Natural killer cell (primary cell): ENCODE results near the gene SCD5. TPM values are rescaled to one million over a fixed set of nuclear protein-coding genes. Genes with fewer than 3 reads are reported as not detected.

Experiments
- ATAC-seq, 3 donors: fragments of 150-1000 bp in 2 of 3; fragments of 200-7000 bp in 1 of 3; cut with Tn5 transposase; 1 replicate in 1 of 3; 2 replicates in 2 of 3; pipeline ENCODE4 v1.10.0; 2021; ENCODE audit warnings: mild to moderate bottlenecking in 2 of 3, moderate library complexity in 2 of 3
- DNase-seq, 2 donors: peaks; one replicate each; pipeline versions ENCODE4 v3.0.0 to v3.0.0-alpha.2; 2013 to 2021; ENCODE audit warnings: mixed read lengths in 1 of 2
- H3K27ac ChIP-seq: one replicate; pipeline ENCODE4 v1.5.1; 2013; ENCODE audit warnings: mild to moderate bottlenecking, low read length
- H3K27me3 ChIP-seq: one replicate; pipeline ENCODE4 v1.6.1; 2013; ENCODE audit warnings: low read length; ENCODE audit not compliant: control insufficient read depth, insufficient read depth
- H3K36me3 ChIP-seq: one replicate; pipeline ENCODE4 v1.6.1; 2013; ENCODE audit warnings: low read length; ENCODE audit not compliant: control insufficient read depth, insufficient read depth
- H3K4me1 ChIP-seq: one replicate; pipeline ENCODE4 v1.6.1; 2013; ENCODE audit warnings: low read length; ENCODE audit not compliant: control insufficient read depth, insufficient read depth
- H3K4me3 ChIP-seq: one replicate; pipeline ENCODE4 v1.5.1; 2013; ENCODE audit warnings: low read length
- H3K9me3 ChIP-seq: one replicate; pipeline ENCODE4 v1.6.1; 2013; ENCODE audit warnings: low read length; ENCODE audit not compliant: control insufficient read depth, insufficient read depth
- H3K27ac Mint-ChIP-seq, 2 donors: one replicate each; pipeline ENCODE4 v1.8.0; 2022; ENCODE audit warnings: mild to moderate bottlenecking in 2 of 2, mixed read lengths in 2 of 2, moderate library complexity in 1 of 2
- H3K27me3 Mint-ChIP-seq, 2 donors: one replicate each; pipeline ENCODE4 v1.8.0; 2022; ENCODE audit warnings: low read depth in 2 of 2, mixed read lengths in 2 of 2
- H3K36me3 Mint-ChIP-seq: one replicate; pipeline ENCODE4 v1.8.0; 2022; ENCODE audit warnings: mixed read lengths
- H3K4me1 Mint-ChIP-seq, 2 donors: one replicate each; pipeline ENCODE4 v1.8.0; 2022; ENCODE audit warnings: mixed read lengths in 2 of 2
- H3K4me3 Mint-ChIP-seq: one replicate; pipeline ENCODE4 v1.8.0; 2022; ENCODE audit warnings: mild to moderate bottlenecking, moderate library complexity, mixed read lengths
- H3K9me3 Mint-ChIP-seq, 2 donors: one replicate each; pipeline ENCODE4 v1.8.0; 2022; ENCODE audit warnings: mixed read lengths in 2 of 2
- whole genome bisulfite sequencing: methylation state at CpG from one replicate; pipeline ENCODE4 v1.1.7; 2013; ENCODE audit warnings: missing lambda C conversion rate; ENCODE audit not compliant: insufficient coverage; 5-methylcytosine and 5-hydroxymethylcytosine counted together
- intact Hi-C: fragments of 100-400 bp; cut with micrococcal nuclease; formaldehyde crosslinking; loops from one replicate; pipeline ENCODE4 v1.14.2; 2022
- total RNA-seq, 4 donors: library from RNA; stranded (reverse); fragments of 120-200 nt in 1 of 4; gene quantifications; one replicate each; pipeline versions ENCODE4 v1.2.3 to v1.2.4, GENCODE V29; 2013 to 2022
- TF ChIP-seq, protein P1 (sequence below): fragments of 200-600 bp; IDR thresholded peaks from one replicate; pipeline ENCODE4 v1.8.0; 2022; ENCODE audit warnings: antibody characterized with exemption

SCD5 gene
- total RNA-seq, 3 donors from 2014 or later (not counting 1 experiment from before 2014, with no cell fraction given): 8.9 to 11.6 (median 9.0) TPM

DNA sequence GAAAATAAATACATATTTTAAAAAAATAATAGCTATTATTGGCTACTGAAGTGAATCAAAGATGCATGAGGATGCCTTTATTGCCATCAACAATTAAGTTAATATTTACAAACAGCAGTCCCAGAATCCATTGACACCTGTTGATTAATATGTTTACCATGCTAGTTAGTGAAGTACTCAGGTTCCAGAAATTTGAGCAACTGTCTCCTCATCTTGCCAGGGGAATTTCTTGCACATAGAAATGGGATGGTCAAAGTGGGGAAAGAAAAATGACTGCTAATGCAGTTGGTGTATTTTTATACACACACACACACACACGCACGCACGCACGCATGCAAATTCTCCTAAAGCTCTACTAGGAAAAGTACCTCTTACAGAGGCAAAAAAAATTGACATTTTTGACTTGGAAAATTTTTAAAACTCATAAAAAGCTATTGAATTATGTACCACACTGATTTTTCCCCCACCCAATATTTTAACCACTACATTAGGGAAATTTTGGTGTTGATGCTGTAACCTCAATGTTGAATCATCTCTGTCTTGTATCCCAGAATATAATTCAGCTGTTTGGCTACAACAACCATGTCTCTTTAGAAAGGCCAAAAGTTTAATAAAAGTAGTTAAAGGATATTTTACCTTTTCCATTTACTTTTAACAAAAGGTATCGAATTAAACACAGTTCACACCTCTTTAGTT is 131.5 kb downstream of the SCD5 start:
- Histone ChIP-seq H3K27ac (no peak overlapping the region), H3K36me3 (no peaks in the 10 kb centered on the region), H3K9me3 (no peaks in the 10 kb centered on the region), H3K4me1 (no peaks in the 10 kb centered on the region), H3K4me3 (no peak overlapping the region), H3K27me3 (no peaks in the 10 kb centered on the region)
- peaks cover 9% of the 10 kb centered on the region for H3K36me3 Mint-ChIP-seq
- H3K27ac Mint-ChIP-seq: no peak overlapping the region
- peaks cover 4 to 9% of the 10 kb centered on the region in 2 donors for H3K9me3 Mint-ChIP-seq
- DNase-seq: no peak
- intact Hi-C loops: no loop called here
- TF ChIP-seq, protein P1, sequence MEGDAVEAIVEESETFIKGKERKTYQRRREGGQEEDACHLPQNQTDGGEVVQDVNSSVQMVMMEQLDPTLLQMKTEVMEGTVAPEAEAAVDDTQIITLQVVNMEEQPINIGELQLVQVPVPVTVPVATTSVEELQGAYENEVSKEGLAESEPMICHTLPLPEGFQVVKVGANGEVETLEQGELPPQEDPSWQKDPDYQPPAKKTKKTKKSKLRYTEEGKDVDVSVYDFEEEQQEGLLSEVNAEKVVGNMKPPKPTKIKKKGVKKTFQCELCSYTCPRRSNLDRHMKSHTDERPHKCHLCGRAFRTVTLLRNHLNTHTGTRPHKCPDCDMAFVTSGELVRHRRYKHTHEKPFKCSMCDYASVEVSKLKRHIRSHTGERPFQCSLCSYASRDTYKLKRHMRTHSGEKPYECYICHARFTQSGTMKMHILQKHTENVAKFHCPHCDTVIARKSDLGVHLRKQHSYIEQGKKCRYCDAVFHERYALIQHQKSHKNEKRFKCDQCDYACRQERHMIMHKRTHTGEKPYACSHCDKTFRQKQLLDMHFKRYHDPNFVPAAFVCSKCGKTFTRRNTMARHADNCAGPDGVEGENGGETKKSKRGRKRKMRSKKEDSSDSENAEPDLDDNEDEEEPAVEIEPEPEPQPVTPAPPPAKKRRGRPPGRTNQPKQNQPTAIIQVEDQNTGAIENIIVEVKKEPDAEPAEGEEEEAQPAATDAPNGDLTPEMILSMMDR: no peak
- H3K27me3 Mint-ChIP-seq: no peaks in the 10 kb centered on the region
- no peak for ATAC-seq
- no peak overlapping the region for H3K4me3 Mint-ChIP-seq
- WGBS: 97% methylated on average over 4 of the region's 5 CpGs
- H3K4me1 Mint-ChIP-seq: peaks cover 6 to 11% of the 10 kb centered on the region in 2 donors

GRCh38 chr4:82661181-82661992 is 137.2 kb downstream of the SCD5 start:
- Mint-ChIP-seq H3K36me3 (no peaks in the 10 kb centered on the region), H3K27ac (no peak overlapping the region), H3K4me1 (no peaks in the 10 kb centered on the region), H3K27me3 (no peaks in the 10 kb centered on the region), H3K4me3 (no peak overlapping the region), H3K9me3 (no peaks in the 10 kb centered on the region)
- no peaks in the 10 kb centered on the region for H3K27me3 ChIP-seq
- no peaks in the 10 kb centered on the region for H3K9me3 ChIP-seq
- DNase-seq (no peak), ATAC-seq (no peak)
- TF ChIP-seq, protein P1: no peak
- no peak overlapping the region for H3K4me3 ChIP-seq
- H3K4me1 ChIP-seq: no peaks in the 10 kb centered on the region
- WGBS: 100% methylated on average over 2 of the region's 6 CpGs
- intact Hi-C loops: no loop called here
- no peaks in the 10 kb centered on the region for H3K36me3 ChIP-seq
- H3K27ac ChIP-seq: no peak overlapping the region

GRCh38 chr4:82652062-82652461 is 146.5 kb downstream of the SCD5 start:
- ATAC-seq (no peak), DNase-seq (no peak)
- no peak overlapping the region for H3K27ac Mint-ChIP-seq
- Histone ChIP-seq H3K27me3 (no peaks in the 10 kb centered on the region), H3K4me1 (no peaks in the 10 kb centered on the region), H3K4me3 (no peak overlapping the region), H3K36me3 (no peaks in the 10 kb centered on the region), H3K27ac (no peak overlapping the region), H3K9me3 (no peaks in the 10 kb centered on the region)
- TF ChIP-seq, protein P1: no peak
- no peaks in the 10 kb centered on the region for H3K9me3 Mint-ChIP-seq
- 28% methylated on average over 4 of the region's 4 CpGs for WGBS
- H3K27me3 Mint-ChIP-seq: no peaks in the 10 kb centered on the region
- intact Hi-C loops: no loop called here
- H3K4me3 Mint-ChIP-seq: no peak overlapping the region
- no peaks in the 10 kb centered on the region for H3K36me3 Mint-ChIP-seq
- peaks cover 0 to 5% of the 10 kb centered on the region in 2 donors for H3K4me1 Mint-ChIP-seq
